ENCODE measurements around the gene FHOD1.

DNA sequence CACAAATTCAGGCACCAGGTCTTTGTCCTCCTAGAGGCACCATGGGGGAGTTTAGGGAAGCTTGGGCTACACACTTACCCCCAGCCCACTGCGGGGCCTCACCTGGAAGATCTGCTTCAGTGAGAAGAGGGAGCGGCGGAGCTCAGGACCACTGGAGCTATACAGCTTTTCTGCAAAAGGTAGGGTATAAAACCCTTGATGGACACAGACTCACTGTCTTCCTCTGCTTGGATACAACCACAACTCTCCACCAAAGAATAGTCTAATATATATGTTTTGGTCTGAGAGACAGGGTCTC lies 9.1 kb downstream of the FHOD1 start:
- TF ChIP-seq, protein P1, sequence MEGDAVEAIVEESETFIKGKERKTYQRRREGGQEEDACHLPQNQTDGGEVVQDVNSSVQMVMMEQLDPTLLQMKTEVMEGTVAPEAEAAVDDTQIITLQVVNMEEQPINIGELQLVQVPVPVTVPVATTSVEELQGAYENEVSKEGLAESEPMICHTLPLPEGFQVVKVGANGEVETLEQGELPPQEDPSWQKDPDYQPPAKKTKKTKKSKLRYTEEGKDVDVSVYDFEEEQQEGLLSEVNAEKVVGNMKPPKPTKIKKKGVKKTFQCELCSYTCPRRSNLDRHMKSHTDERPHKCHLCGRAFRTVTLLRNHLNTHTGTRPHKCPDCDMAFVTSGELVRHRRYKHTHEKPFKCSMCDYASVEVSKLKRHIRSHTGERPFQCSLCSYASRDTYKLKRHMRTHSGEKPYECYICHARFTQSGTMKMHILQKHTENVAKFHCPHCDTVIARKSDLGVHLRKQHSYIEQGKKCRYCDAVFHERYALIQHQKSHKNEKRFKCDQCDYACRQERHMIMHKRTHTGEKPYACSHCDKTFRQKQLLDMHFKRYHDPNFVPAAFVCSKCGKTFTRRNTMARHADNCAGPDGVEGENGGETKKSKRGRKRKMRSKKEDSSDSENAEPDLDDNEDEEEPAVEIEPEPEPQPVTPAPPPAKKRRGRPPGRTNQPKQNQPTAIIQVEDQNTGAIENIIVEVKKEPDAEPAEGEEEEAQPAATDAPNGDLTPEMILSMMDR (IDR thresholded peaks at IDR 0.05): no peak
- TF ChIP-seq POLR2A (IDR thresholded peaks at IDR 0.05): no peak

All from Peyer's patch (tissue), 4 donors.